Measurements from ENCODE around the gene LLGL2. TPM values are rescaled to one million over a fixed set of nuclear protein-coding genes. Genes with fewer than 3 reads are reported as not detected.

LLGL2 gene
- total RNA-seq, 1 experiment from 2014 or later, result 165 TPM

GRCh38 chr17:75617675-75618074 is 92.2 kb downstream of the LLGL2 start:
- Histone ChIP-seq H3K4me1 (peaks cover 17% of the 10 kb centered on the region), H3K27me3 (replicated peaks; ENCODE audit: control insufficient read depth, insufficient read depth, low read length) (no peaks in the 10 kb centered on the region), H3K36me3 (ENCODE audit: control insufficient read depth, insufficient read depth, low read length) (no peaks in the 10 kb centered on the region), H3K4me3 (ENCODE audit: low read depth, low read length) (no peak overlapping the region), H3K9me3 (no peaks in the 10 kb centered on the region)
- no peak for TF ChIP-seq CTCF (IDR thresholded peaks at IDR 0.05; ENCODE audit: insufficient read depth in 1 of 2, low read depth in 1 of 2, low read length in 1 of 2, severe bottlenecking in 1 of 2, unreplicated experiment in 1 of 2)
- H3K36me3 Mint-ChIP-seq (ENCODE audit: insufficient read depth, unreplicated experiment), result peaks cover 13% of the 10 kb centered on the region
- no peak for DNase-seq
- POLR2A ChIA-PET, result interaction anchor here (0.8 kb wide), 1 partner anchor 162 kb away, joined by 4 read pairs; no protein-coding TSS in a partner anchor
- H3K4me1 Mint-ChIP-seq (ENCODE audit: low read depth, unreplicated experiment), result peaks cover 9% of the 10 kb centered on the region
- H3K27ac Mint-ChIP-seq (ENCODE audit: unreplicated experiment), result no peak overlapping the region
- CTCF ChIA-PET, result interaction anchor here (0.7 to 1.7 kb wide), 3 partner anchors 16 to 130 kb away, joined by 5 to 8 read pairs (median 5); partner anchors contain the start of gene SMIM5
- H3K4me3 Mint-ChIP-seq (ENCODE audit: unreplicated experiment), result no peak overlapping the region
- no peaks in the 10 kb centered on the region for H3K27me3 Mint-ChIP-seq (ENCODE audit: insufficient read depth, unreplicated experiment)
- BruUV-seq (replicated peaks), result no TSS peak
- no peaks in the 10 kb centered on the region for H3K9me3 Mint-ChIP-seq (ENCODE audit: unreplicated experiment)
- intact Hi-C loops (cut with micrococcal nuclease; ENCODE audit: unreplicated experiment), result no loop called here

DNA sequence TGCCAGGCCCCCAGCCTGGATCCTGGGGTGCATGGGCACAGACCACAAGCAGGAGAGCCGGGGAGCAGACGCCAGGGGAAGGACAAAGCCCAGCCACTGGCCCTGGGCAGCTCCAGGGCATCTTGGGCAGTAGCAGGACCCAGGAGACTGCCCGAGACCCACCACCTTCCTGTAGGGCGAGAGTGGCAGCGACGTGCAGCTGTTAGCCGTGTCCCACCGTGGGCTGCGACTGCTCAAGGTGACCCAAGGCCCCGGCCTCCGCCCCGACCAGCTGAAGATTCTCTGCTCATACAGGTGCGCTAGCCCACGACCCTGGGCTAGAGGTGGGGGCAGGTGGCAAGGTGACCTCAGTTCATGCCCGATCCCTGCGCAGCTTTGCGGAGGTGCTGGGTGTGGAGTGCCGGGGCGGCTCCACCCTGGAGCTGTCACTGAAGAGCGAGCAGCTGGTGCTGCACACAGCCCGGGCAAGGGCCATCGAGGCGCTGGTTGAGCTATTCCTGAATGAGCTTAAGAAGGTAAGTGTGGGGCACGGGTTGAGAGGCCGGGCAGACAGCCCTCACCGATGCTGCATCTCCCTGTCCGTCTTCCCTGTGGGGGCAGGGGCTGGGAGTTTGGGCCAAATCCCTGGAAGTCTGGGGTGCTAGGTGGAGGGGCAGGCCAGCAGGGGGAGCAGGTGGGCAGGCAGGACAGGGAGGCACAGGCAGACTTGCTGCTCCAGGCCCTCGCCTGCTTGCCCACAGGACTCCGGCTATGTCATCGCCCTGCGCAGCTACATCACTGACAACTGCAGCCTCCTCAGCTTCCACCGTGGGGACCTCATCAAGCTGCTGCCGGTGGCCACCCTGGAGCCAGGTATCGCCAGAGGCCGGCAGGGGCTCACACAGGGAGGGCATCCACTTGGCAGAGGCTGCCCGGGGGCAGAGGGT is 94.3 kb downstream of the LLGL2 start:
- CTCF ChIA-PET, result interaction anchor here (0.7 to 3.3 kb wide), 5 partner anchors 11 to 128 kb away, joined by 3 to 22 read pairs (median 5); partner anchors contain the start of gene SMIM5
- BruUV-seq (replicated peaks), result no TSS peak
- no peak overlapping the region for H3K4me3 Mint-ChIP-seq (ENCODE audit: unreplicated experiment)
- TF ChIP-seq CTCF (IDR thresholded peaks at IDR 0.05; ENCODE audit: insufficient read depth in 1 of 2, low read depth in 1 of 2, low read length in 1 of 2, severe bottlenecking in 1 of 2, unreplicated experiment in 1 of 2), result peak; percentile 59 to 76
- Histone ChIP-seq H3K36me3 (ENCODE audit: control insufficient read depth, insufficient read depth, low read length) (no peaks in the 10 kb centered on the region), H3K9me3 (no peaks in the 10 kb centered on the region), H3K4me1 (peaks cover 11% of the 10 kb centered on the region; the same call in 1 of the 2 replicates), H3K27me3 (replicated peaks; ENCODE audit: control insufficient read depth, insufficient read depth, low read length) (no peaks in the 10 kb centered on the region), H3K4me3 (ENCODE audit: low read depth, low read length) (no peak overlapping the region)
- peaks cover 11% of the 10 kb centered on the region for H3K4me1 Mint-ChIP-seq (ENCODE audit: low read depth, unreplicated experiment)
- POLR2A ChIA-PET, result no interaction called here
- intact Hi-C loops (cut with micrococcal nuclease; ENCODE audit: unreplicated experiment), result no loop called here
- H3K9me3 Mint-ChIP-seq (ENCODE audit: unreplicated experiment), result no peaks in the 10 kb centered on the region
- peak; percentile 73 to 78 for DNase-seq
- no peak overlapping the region for H3K27ac Mint-ChIP-seq (ENCODE audit: unreplicated experiment)
- peaks cover 27% of the 10 kb centered on the region for H3K36me3 Mint-ChIP-seq (ENCODE audit: insufficient read depth, unreplicated experiment)
- no peaks in the 10 kb centered on the region for H3K27me3 Mint-ChIP-seq (ENCODE audit: insufficient read depth, unreplicated experiment)

GRCh38 chr17:75621489-75621888 is 96.0 kb downstream of the LLGL2 start:
- BruUV-seq (replicated peaks), result no TSS peak
- H3K27me3 ChIP-seq (replicated peaks; ENCODE audit: control insufficient read depth, insufficient read depth, low read length), result no peaks in the 10 kb centered on the region
- no peak overlapping the region for H3K4me3 Mint-ChIP-seq (ENCODE audit: unreplicated experiment)
- H3K27ac Mint-ChIP-seq (ENCODE audit: unreplicated experiment), result no peak overlapping the region
- no peaks in the 10 kb centered on the region for H3K36me3 ChIP-seq (ENCODE audit: control insufficient read depth, insufficient read depth, low read length)
- peaks cover 11% of the 10 kb centered on the region for H3K4me1 Mint-ChIP-seq (ENCODE audit: low read depth, unreplicated experiment)
- peaks cover 27% of the 10 kb centered on the region for H3K36me3 Mint-ChIP-seq (ENCODE audit: insufficient read depth, unreplicated experiment)
- no peaks in the 10 kb centered on the region for H3K9me3 ChIP-seq
- TF ChIP-seq CTCF (IDR thresholded peaks at IDR 0.05; ENCODE audit: insufficient read depth in 1 of 2, low read depth in 1 of 2, low read length in 1 of 2, severe bottlenecking in 1 of 2, unreplicated experiment in 1 of 2), result no peak
- CTCF ChIA-PET, result interaction anchor here (0.5 to 3.3 kb wide), 5 partner anchors 11 to 1398 kb away, joined by 3 to 22 read pairs (median 3); partner anchors contain the start of gene SMIM5
- H3K27me3 Mint-ChIP-seq (ENCODE audit: insufficient read depth, unreplicated experiment), result no peaks in the 10 kb centered on the region
- DNase-seq, result no peak
- POLR2A ChIA-PET, result no interaction called here
- peaks cover 11% of the 10 kb centered on the region; the same call in 1 of the 2 replicates for H3K4me1 ChIP-seq
- H3K9me3 Mint-ChIP-seq (ENCODE audit: unreplicated experiment), result no peaks in the 10 kb centered on the region
- no peak overlapping the region for H3K4me3 ChIP-seq (ENCODE audit: low read depth, low read length)
- intact Hi-C loops (cut with micrococcal nuclease; ENCODE audit: unreplicated experiment), result no loop called here

Measured in Caco-2 (cell line).